ENCODE data around the gene CFAP299.

Gene CFAP299

DNA sequence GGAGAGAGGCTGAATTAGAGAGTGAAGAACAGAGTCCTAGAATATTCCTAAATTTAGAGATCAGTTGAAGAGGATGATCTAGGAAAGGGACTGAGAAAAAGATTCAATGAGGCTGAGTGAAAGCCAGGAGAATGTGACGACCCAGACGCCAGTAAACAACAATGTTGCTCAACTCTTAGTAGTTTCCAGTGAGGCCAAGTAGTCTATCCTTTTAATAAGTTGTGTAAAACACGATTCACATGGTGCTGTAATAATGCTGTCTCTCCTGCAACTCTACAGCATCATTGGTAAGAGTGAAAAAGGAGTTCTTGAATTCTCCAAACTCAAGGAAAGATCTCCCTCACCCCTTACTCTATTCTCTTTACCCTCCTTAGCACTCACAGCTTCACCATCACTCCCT, 140.3 kb downstream of the CFAP299 start:
- H3K79me2 ChIP-seq (ENCODE audit: insufficient read depth, low read length): no peaks in the 10 kb centered on the region
- H4K20me1 ChIP-seq (ENCODE audit: low read depth, low read length): no peaks in the 10 kb centered on the region
- no peak overlapping the region for H3K4me2 ChIP-seq (ENCODE audit: low read depth, low read length, poor library complexity, severe bottlenecking)
- no peaks in the 10 kb centered on the region for H3K27me3 ChIP-seq (ENCODE audit: low read length)
- H3K9me2 ChIP-seq (replicated peaks; ENCODE audit: insufficient read depth, low read length): no peaks in the 10 kb centered on the region
- H3K9me3 ChIP-seq (ENCODE audit: insufficient read depth, low read length): no peaks in the 10 kb centered on the region
- H3F3A ChIP-seq (ENCODE audit: insufficient read depth): no peaks in the 10 kb centered on the region
- H3K36me3 ChIP-seq (ENCODE audit: low read length): no peaks in the 10 kb centered on the region
- H3K27ac ChIP-seq (ENCODE audit: low read depth, low read length): no peak overlapping the region
- no peak overlapping the region for H3K4me3 ChIP-seq (ENCODE audit: insufficient read depth, low read length, poor library complexity, severe bottlenecking)
- H2AFZ ChIP-seq (ENCODE audit: low read depth, low read length, severe bottlenecking): no peak overlapping the region
- no peak overlapping the region for H3K9ac ChIP-seq (ENCODE audit: low read length)
- no peak for TF ChIP-seq EZH2phosphoT487 (conservative IDR thresholded peaks at IDR 0.05; ENCODE audit: low read length)

GRCh38 chr4:80484712-80485111, 149.2 kb downstream of the CFAP299 start:
- peaks cover 9% of the 10 kb centered on the region; the same call in 1 of the 2 replicates for H3F3A ChIP-seq (ENCODE audit: insufficient read depth)
- no peak overlapping the region for H3K4me3 ChIP-seq (ENCODE audit: insufficient read depth, low read length, poor library complexity, severe bottlenecking)
- no peaks in the 10 kb centered on the region for H3K79me2 ChIP-seq (ENCODE audit: insufficient read depth, low read length)
- H3K9ac ChIP-seq (ENCODE audit: low read length): no peak overlapping the region
- H3K9me2 ChIP-seq (replicated peaks; ENCODE audit: insufficient read depth, low read length): no peaks in the 10 kb centered on the region
- no peaks in the 10 kb centered on the region for H3K27me3 ChIP-seq (ENCODE audit: low read length)
- H4K20me1 ChIP-seq (ENCODE audit: low read depth, low read length): no peaks in the 10 kb centered on the region
- no peak overlapping the region for H2AFZ ChIP-seq (ENCODE audit: low read depth, low read length, severe bottlenecking)
- no peaks in the 10 kb centered on the region for H3K9me3 ChIP-seq (ENCODE audit: insufficient read depth, low read length)
- no peaks in the 10 kb centered on the region for H3K36me3 ChIP-seq (ENCODE audit: low read length)
- no peak for TF ChIP-seq EZH2phosphoT487 (conservative IDR thresholded peaks at IDR 0.05; ENCODE audit: low read length)
- TF ChIP-seq CTCF (IDR thresholded peaks at IDR 0.05; ENCODE audit: insufficient read depth, low read length, poor library complexity, severe bottlenecking): no peak
- H3K27ac ChIP-seq (ENCODE audit: low read depth, low read length): no peak overlapping the region
- H3K4me2 ChIP-seq (ENCODE audit: low read depth, low read length, poor library complexity, severe bottlenecking): no peak overlapping the region

DNA sequence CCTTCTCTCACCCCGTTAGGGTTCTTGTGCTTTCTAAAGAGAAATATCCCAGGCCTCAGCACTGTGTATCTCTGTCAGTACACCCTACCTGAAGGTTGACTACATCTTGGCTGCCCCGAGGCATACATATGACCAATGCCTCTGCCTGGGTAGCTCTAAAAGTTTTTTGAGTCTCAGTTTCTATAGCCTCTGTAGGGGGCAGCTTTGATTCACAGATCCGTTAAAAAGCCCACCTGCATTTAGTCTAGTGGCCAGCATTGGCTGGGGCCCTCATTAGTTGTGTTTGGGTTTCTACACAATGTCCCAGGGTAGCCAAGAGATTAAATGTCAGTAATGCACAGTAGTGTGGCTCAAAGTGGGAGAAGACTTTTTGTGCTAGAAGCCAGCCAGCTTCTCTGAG, 151.1 kb downstream of the CFAP299 start:
- H3K27ac ChIP-seq (ENCODE audit: low read depth, low read length): peak overlapping the region; percentile 40; the same call in 1 of the 2 replicates
- no peaks in the 10 kb centered on the region for H3K9me2 ChIP-seq (replicated peaks; ENCODE audit: insufficient read depth, low read length)
- H3F3A ChIP-seq (ENCODE audit: insufficient read depth): peaks cover 15% of the 10 kb centered on the region; the same call in 1 of the 2 replicates
- H3K9ac ChIP-seq (ENCODE audit: low read length): no peak overlapping the region
- no peaks in the 10 kb centered on the region for H3K79me2 ChIP-seq (ENCODE audit: insufficient read depth, low read length)
- no peak overlapping the region for H3K4me3 ChIP-seq (ENCODE audit: insufficient read depth, low read length, poor library complexity, severe bottlenecking)
- no peak overlapping the region for H3K4me2 ChIP-seq (ENCODE audit: low read depth, low read length, poor library complexity, severe bottlenecking)
- H3K36me3 ChIP-seq (ENCODE audit: low read length): no peaks in the 10 kb centered on the region
- no peak overlapping the region for H2AFZ ChIP-seq (ENCODE audit: low read depth, low read length, severe bottlenecking)
- H3K9me3 ChIP-seq (ENCODE audit: insufficient read depth, low read length): no peaks in the 10 kb centered on the region
- no peaks in the 10 kb centered on the region for H3K27me3 ChIP-seq (ENCODE audit: low read length)
- H4K20me1 ChIP-seq (ENCODE audit: low read depth, low read length): no peaks in the 10 kb centered on the region
- peak; percentile 10 for TF ChIP-seq CTCF (IDR thresholded peaks at IDR 0.05; ENCODE audit: insufficient read depth, low read length, poor library complexity, severe bottlenecking)
- TF ChIP-seq EZH2phosphoT487 (conservative IDR thresholded peaks at IDR 0.05; ENCODE audit: low read length): no peak

DNA sequence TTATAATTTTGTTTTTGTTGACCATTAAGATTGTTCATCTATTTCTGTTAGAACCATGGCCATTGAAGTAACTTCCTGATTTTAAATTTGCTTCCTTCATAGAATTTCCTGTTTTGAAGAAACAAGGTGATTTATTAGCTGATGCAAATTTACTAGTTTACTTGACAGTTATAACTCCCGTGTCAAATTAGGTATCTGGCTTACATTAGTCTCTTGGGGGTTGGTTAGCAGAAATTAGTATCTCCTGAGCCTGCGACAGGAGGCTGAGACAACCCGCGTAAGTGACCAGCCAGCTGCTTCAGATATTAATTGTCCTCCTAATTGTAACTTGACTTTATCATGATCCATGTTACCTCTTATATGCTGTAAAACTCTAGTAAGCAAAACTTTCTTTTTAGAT, 154.3 kb downstream of the CFAP299 start:
- no peaks in the 10 kb centered on the region for H4K20me1 ChIP-seq (ENCODE audit: low read depth, low read length)
- no peak for TF ChIP-seq CTCF (IDR thresholded peaks at IDR 0.05; ENCODE audit: insufficient read depth, low read length, poor library complexity, severe bottlenecking)
- no peak for TF ChIP-seq EZH2phosphoT487 (conservative IDR thresholded peaks at IDR 0.05; ENCODE audit: low read length)
- H2AFZ ChIP-seq (ENCODE audit: low read depth, low read length, severe bottlenecking): no peak overlapping the region
- H3K4me3 ChIP-seq (ENCODE audit: insufficient read depth, low read length, poor library complexity, severe bottlenecking): peak overlapping the region; percentile 48
- H3K27ac ChIP-seq (ENCODE audit: low read depth, low read length): peak overlapping the region; percentile 94
- peaks cover 15% of the 10 kb centered on the region; the same call in 1 of the 2 replicates for H3F3A ChIP-seq (ENCODE audit: insufficient read depth)
- H3K36me3 ChIP-seq (ENCODE audit: low read length): no peaks in the 10 kb centered on the region
- no peaks in the 10 kb centered on the region for H3K9me3 ChIP-seq (ENCODE audit: insufficient read depth, low read length)
- H3K27me3 ChIP-seq (ENCODE audit: low read length): no peaks in the 10 kb centered on the region
- H3K79me2 ChIP-seq (ENCODE audit: insufficient read depth, low read length): no peaks in the 10 kb centered on the region
- H3K4me2 ChIP-seq (ENCODE audit: low read depth, low read length, poor library complexity, severe bottlenecking): peak overlapping the region; percentile 98
- peak overlapping the region; percentile 56 for H3K9ac ChIP-seq (ENCODE audit: low read length)
- no peaks in the 10 kb centered on the region for H3K9me2 ChIP-seq (replicated peaks; ENCODE audit: insufficient read depth, low read length)
